Endodermal cell (in vitro differentiated cells): ENCODE results near the gene NCBP2L. TPM values are rescaled to one million over a fixed set of nuclear protein-coding genes. Genes with fewer than 3 reads are reported as not detected.

ENCODE experiments used
- DNase-seq: peaks from one replicate; pipeline ENCODE4 v3.0.0-alpha.2; 2017
- H3K27ac ChIP-seq: 2 replicates; pipeline ENCODE4 v1.5.1; 2013; ENCODE audit warnings: mild to moderate bottlenecking, low read depth, low read length, moderate library complexity
- H3K27me3 ChIP-seq: 2 replicates; pipeline ENCODE4 v1.6.1; 2013; ENCODE audit warnings: mild to moderate bottlenecking, low read length, moderate library complexity; ENCODE audit not compliant: insufficient read depth, control insufficient read depth, poor library complexity, severe bottlenecking
- H3K36me3 ChIP-seq: 2 replicates; pipeline ENCODE4 v1.7.0; 2013; ENCODE audit warnings: mild to moderate bottlenecking, low read length, moderate library complexity; ENCODE audit not compliant: control insufficient read depth, insufficient read depth
- H3K4me1 ChIP-seq: one replicate; pipeline ENCODE4 v1.7.0; 2013; ENCODE audit warnings: low read length; ENCODE audit not compliant: control insufficient read depth, insufficient read depth
- H3K4me3 ChIP-seq: 2 replicates; pipeline ENCODE4 v1.5.1; 2013; ENCODE audit warnings: mild to moderate bottlenecking, low read length, moderate library complexity
- H3K9ac ChIP-seq: 2 replicates; pipeline ENCODE4 v1.6.1; 2013; ENCODE audit warnings: mild to moderate bottlenecking, low read length, moderate library complexity; ENCODE audit not compliant: poor library complexity, severe bottlenecking; ENCODE audit errors: extremely low read depth
- H3K9me3 ChIP-seq: 2 replicates; pipeline ENCODE4 v1.6.1; 2013; ENCODE audit warnings: mild to moderate bottlenecking, low read length, moderate library complexity; ENCODE audit not compliant: control insufficient read depth
- H3K27ac Mint-ChIP-seq: 2 replicates; pipeline ENCODE4 v1.8.0; 2020; ENCODE audit warnings: mixed read lengths
- H3K27me3 Mint-ChIP-seq: 2 replicates; pipeline ENCODE4 v1.8.0; 2021; ENCODE audit warnings: mild to moderate bottlenecking, mixed read lengths; ENCODE audit not compliant: insufficient read depth
- H3K36me3 Mint-ChIP-seq: 2 replicates; pipeline ENCODE4 v1.8.0; 2020; ENCODE audit warnings: low read depth, mixed read lengths
- H3K4me1 Mint-ChIP-seq: 2 replicates; pipeline ENCODE4 v1.8.0; 2020; ENCODE audit warnings: mixed read lengths
- H3K4me3 Mint-ChIP-seq: 2 replicates; pipeline ENCODE4 v1.8.0; 2020; ENCODE audit warnings: mild to moderate bottlenecking, moderate library complexity, mixed read lengths
- H3K9me3 Mint-ChIP-seq: 2 replicates; pipeline ENCODE4 v1.8.0; 2020; ENCODE audit warnings: mild to moderate bottlenecking, mixed read lengths
- CTCF ChIP-seq: fragments of 200-600 bp; sonication (generic); conservative IDR thresholded peaks from 2 replicates; pipeline ENCODE4 v1.5.0; 2021; ENCODE audit warnings: antibody characterized with exemption, mild to moderate bottlenecking
- WGBS, 2 experiments: methylation state at CpG; one replicate each; pipeline versions ENCODE4 v1.1.5 to v1.1.7; 2013; ENCODE audit warnings: missing lambda C conversion rate in 2 of 2, mixed read lengths in 1 of 2; ENCODE audit not compliant: insufficient coverage in 1 of 2, insufficient read length in 1 of 2; 5-methylcytosine and 5-hydroxymethylcytosine counted together
- total RNA-seq, 2 donors: library from RNA; stranded (reverse); fragmentation: NEBNext Ultra II Directional in 1 of 2; extraction: Animal tissue kit (Norgen Biotek cat#: 25700) in 1 of 2; gene quantifications; 2 replicates in 1 of 2; 3 replicates in 1 of 2; pipeline ENCODE4 v1.2.1, GENCODE V29; 2021

NCBP2L gene
- total RNA-seq, 2 donors from 2014 or later = not detected

GRCh38 chrX:107750263-107750662 is 27.3 kb upstream of the NCBP2L start:
- TF ChIP-seq CTCF = no peak
- Mint-ChIP-seq H3K4me1 (peaks cover 6% of the 10 kb centered on the region), H3K9me3 (no peaks in the 10 kb centered on the region), H3K4me3 (no peak overlapping the region), H3K27me3 (peaks cover 100% of the 10 kb centered on the region), H3K36me3 (no peaks in the 10 kb centered on the region), H3K27ac (no peak overlapping the region)
- WGBS, 2 experiments = 85% methylated on average over 1 of the region's 6 CpGs; no CpG with 5 or more reads in 1 of the 2 experiments
- no peaks in the 10 kb centered on the region for H3K9me3 ChIP-seq
- no peaks in the 10 kb centered on the region for H3K36me3 ChIP-seq
- no peak overlapping the region for H3K4me3 ChIP-seq
- no peak overlapping the region for H3K27ac ChIP-seq
- DNase-seq = peak; percentile 82
- peaks cover 99% of the 10 kb centered on the region for H3K27me3 ChIP-seq
- no peak overlapping the region for H3K9ac ChIP-seq
- H3K4me1 ChIP-seq = no peaks in the 10 kb centered on the region

- Histone ChIP-seq H3K36me3 (no peaks in the 10 kb centered on the region), H3K27ac (no peak overlapping the region), H3K9ac (no peak overlapping the region), H3K4me3 (no peak overlapping the region), H3K9me3 (no peaks in the 10 kb centered on the region), H3K27me3 (peaks cover 99% of the 10 kb centered on the region), H3K4me1 (no peaks in the 10 kb centered on the region)
- DNase-seq = no peak
- no peak overlapping the region for H3K27ac Mint-ChIP-seq
- 70 to 89% methylated on average over 3 to 7 of the region's 7 CpGs for WGBS, 2 experiments
- no peak overlapping the region for H3K4me3 Mint-ChIP-seq
- H3K27me3 Mint-ChIP-seq = peaks cover 100% of the 10 kb centered on the region
- H3K36me3 Mint-ChIP-seq = no peaks in the 10 kb centered on the region
- H3K9me3 Mint-ChIP-seq = no peaks in the 10 kb centered on the region
- TF ChIP-seq CTCF = no peak
- peaks cover 6% of the 10 kb centered on the region for H3K4me1 Mint-ChIP-seq
These were observed 26.6 kb upstream of the NCBP2L start for GRCh38 chrX:107750861-107751445.

GRCh38 chrX:107752043-107752442 is 25.5 kb upstream of the NCBP2L start:
- Mint-ChIP-seq H3K36me3 (no peaks in the 10 kb centered on the region), H3K4me3 (no peak overlapping the region), H3K27ac (no peak overlapping the region), H3K4me1 (peaks cover 6% of the 10 kb centered on the region), H3K9me3 (no peaks in the 10 kb centered on the region), H3K27me3 (peaks cover 99% of the 10 kb centered on the region)
- 95% methylated on average over 3 of the region's 3 CpGs; no CpG with 5 or more reads in 1 of the 2 experiments for WGBS, 2 experiments
- H3K36me3 ChIP-seq = no peaks in the 10 kb centered on the region
- no peaks in the 10 kb centered on the region for H3K4me1 ChIP-seq
- H3K27me3 ChIP-seq = peaks cover 95% of the 10 kb centered on the region
- no peak for TF ChIP-seq CTCF
- no peak for DNase-seq
- H3K27ac ChIP-seq = no peak overlapping the region
- H3K9me3 ChIP-seq = no peaks in the 10 kb centered on the region
- no peak overlapping the region for H3K9ac ChIP-seq
- no peak overlapping the region for H3K4me3 ChIP-seq
